Omental fat pad (tissue), 4 donors: ENCODE results near the gene CFAP65. TPM values are rescaled to one million over a fixed set of nuclear protein-coding genes. Genes with fewer than 3 reads are reported as not detected.

ENCODE experiments used
- ATAC-seq: fragments of 150-250 bp; one replicate; pipeline ENCODE4 v1.9.1; 2016; ENCODE audit warnings: mild to moderate bottlenecking, moderate library complexity; ENCODE audit not compliant: low FRiP score
- DNase-seq: peaks from one replicate; pipeline ENCODE4 v3.0.0-alpha.2; 2019; ENCODE audit warnings: low spot score
- CTCF ChIP-seq, 3 donors: fragments of 450-650 bp; IDR thresholded peaks; one replicate each; pipeline ENCODE4 v1.5.1; 2016 to 2017; ENCODE audit warnings: antibody characterized with exemption in 3 of 3, mild to moderate bottlenecking in 3 of 3, moderate library complexity in 2 of 3
- total RNA-seq, 4 donors: library from RNA; depleted of rRNA; stranded (reverse); fragments of >200 nt; gene quantifications; one replicate each; pipeline ENCODE4 v1.1.0, GENCODE V29; 2016

CFAP65 gene
- total RNA-seq, 4 donors from 2014 or later = 0.19 TPM; not detected in 3

DNA sequence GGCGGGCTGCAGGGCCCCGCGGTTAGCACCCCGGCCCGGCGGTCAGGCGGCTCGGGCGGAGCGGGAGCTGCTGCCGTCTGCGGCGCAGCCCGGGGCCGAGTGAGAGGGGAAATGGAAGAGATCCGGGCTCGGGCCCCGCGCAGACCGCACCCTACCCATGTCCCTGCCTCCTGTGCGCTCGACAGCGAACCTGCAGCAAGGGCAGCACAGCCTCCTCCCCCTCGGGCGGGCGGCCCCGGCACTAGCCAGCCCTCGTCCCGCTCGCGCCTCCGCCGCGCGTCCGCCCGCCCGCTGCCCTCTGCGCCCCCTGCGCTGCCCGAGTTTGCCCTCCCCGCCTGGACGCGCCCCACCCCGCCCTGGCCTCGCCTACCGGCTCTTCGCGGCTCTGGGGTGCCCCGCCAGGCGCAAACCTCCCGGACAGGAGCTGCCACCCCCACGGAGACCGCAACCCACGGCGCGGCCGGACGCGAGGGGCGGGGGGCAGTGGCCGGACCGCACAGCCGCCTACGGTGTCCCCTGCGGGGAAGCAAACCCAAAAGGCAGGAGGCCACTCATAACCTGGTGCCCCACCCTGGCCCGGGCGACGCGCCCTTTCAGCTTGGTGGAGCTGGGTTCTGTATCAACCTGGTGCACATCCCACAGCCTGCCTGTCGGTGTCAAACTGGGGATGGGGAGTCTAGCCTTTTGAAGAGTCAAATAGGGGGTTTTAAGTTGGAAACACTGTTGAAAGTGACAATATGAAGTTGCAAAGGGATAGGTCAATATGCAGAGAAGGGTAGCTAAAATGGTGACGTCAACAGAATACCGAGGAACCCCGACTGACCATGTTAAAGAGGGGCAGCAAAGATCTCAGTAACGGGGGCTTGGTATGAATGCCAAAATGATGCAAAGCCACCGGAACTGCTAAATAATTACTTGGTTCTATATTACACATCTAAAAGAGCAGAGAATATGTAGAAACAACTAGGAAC lies 19.8 kb upstream of the CFAP65 start, which contains the start of gene IHH:
Gene IHH, minus strand, starts transcription at position 101 of the 971 bp plus-strand sequence. CDS start 454 bp downstream, outside the sequence.
- no peak for ATAC-seq
- no peak for TF ChIP-seq CTCF (IDR thresholded peaks at IDR 0.05)

GRCh38 chr2:219059725-219060682 lies 18.7 kb upstream of the CFAP65 start:
- no peak for TF ChIP-seq CTCF (IDR thresholded peaks at IDR 0.05)
- DNase-seq (no peak), ATAC-seq (no peak)

More for the DNA sequence above, 19.8 kb upstream of the CFAP65 start, which contains the start of gene IHH:
- no peak for DNase-seq

DNA sequence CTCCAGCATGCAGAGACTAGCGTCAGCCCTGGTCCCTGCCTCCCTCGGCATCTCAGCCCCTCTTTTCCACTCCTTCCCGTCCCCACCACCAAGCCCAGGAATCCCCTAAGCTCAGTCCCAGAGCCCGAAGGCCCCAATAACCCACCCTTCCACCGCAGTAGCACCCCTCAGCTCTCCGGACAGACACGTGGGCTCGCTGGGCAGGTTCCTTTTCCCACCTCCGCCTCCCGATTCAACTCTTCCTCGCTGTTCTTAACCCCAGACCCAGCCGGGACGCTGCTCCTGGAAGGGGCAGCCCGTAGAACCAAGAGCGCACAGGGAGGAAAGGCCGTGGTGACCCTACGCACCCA lies 18.0 kb upstream of the CFAP65 start:
- DNase-seq (no peak), ATAC-seq (no peak)
- no peak for TF ChIP-seq CTCF (IDR thresholded peaks at IDR 0.05)

GRCh38 chr2:219058541-219059374 lies 17.4 kb upstream of the CFAP65 start:
- DNase-seq = no peak
- no peak for ATAC-seq
- TF ChIP-seq CTCF (IDR thresholded peaks at IDR 0.05) = no peak

- DNase-seq (peak; percentile 31), ATAC-seq (peak; percentile 68)
- peak in 1 of 3 donors; percentile 23 for TF ChIP-seq CTCF (IDR thresholded peaks at IDR 0.05)
Measured at GRCh38 chr2:219057709-219058540, 16.6 kb upstream of the CFAP65 start.
